CD4-positive, alpha-beta T cell (primary cell): ENCODE results near the gene CYB5A. TPM values are rescaled to one million over a fixed set of nuclear protein-coding genes. Genes with fewer than 3 reads are reported as not detected.

Experiments used
- ATAC-seq: fragments of 200-7000 bp; cut with Tn5 transposase; one replicate; pipeline ENCODE4 v1.10.0; 2022; ENCODE audit warnings: mild to moderate bottlenecking; ENCODE audit not compliant: poor library complexity
- CTCF ChIA-PET: fragments of 350-600 bp; sonication (Branson Sonifier 250); formaldehyde crosslinking; loops from one replicate; lab custom pipeline; 2021; ENCODE audit warnings: antibody characterized with exemption, inconsistent platforms; lab: Charles Lee
- POLR2A ChIA-PET: fragments of 350-600 bp; sonication (Branson Sonifier 250); formaldehyde crosslinking; loops from one replicate; lab custom pipeline; 2021; ENCODE audit warnings: antibody characterized with exemption, inconsistent platforms; lab: Charles Lee
- DNase-seq, 14 experiments: peaks; one replicate each; pipeline ENCODE4 v3.0.0-alpha.2; 2013 to 2020; ENCODE audit warnings: mixed read lengths in 2 of 14
- H3K27ac ChIP-seq, 2 donors: one replicate each; pipeline versions ENCODE4 v1.5.1 to v1.7.0; 2013; ENCODE audit warnings: low read length in 2 of 2, low read depth in 1 of 2, mild to moderate bottlenecking in 1 of 2
- H3K27me3 ChIP-seq, 2 experiments: 1 replicate in 1 of 2; 2 replicates in 1 of 2; pipeline versions ENCODE4 v1.6.1 to v1.7.0; 2013; ENCODE audit warnings: low read length in 2 of 2, control low read depth in 1 of 2, mild to moderate bottlenecking in 1 of 2, moderate library complexity in 1 of 2; ENCODE audit not compliant: insufficient read depth in 2 of 2, control insufficient read depth in 1 of 2
- H3K36me3 ChIP-seq: one replicate; pipeline ENCODE4 v1.6.1; 2013; ENCODE audit warnings: low read length, control low read depth; ENCODE audit not compliant: insufficient read depth
- H3K4me1 ChIP-seq: one replicate; pipeline ENCODE4 v1.6.1; 2013; ENCODE audit warnings: low read length, control low read depth; ENCODE audit not compliant: insufficient read depth
- H3K4me3 ChIP-seq: one replicate; pipeline ENCODE4 v1.5.1; 2013; ENCODE audit warnings: mild to moderate bottlenecking, low read length, moderate library complexity
- H3K9me3 ChIP-seq, 2 experiments: 1 replicate in 1 of 2; 2 replicates in 1 of 2; pipeline versions ENCODE4 v1.6.1 to v1.7.0; 2013; ENCODE audit warnings: low read length in 2 of 2, mild to moderate bottlenecking in 2 of 2, control low read depth in 1 of 2, moderate library complexity in 1 of 2; ENCODE audit not compliant: control insufficient read depth in 1 of 2, insufficient read depth in 1 of 2
- H3K27ac Mint-ChIP-seq: one replicate; pipeline ENCODE4 v1.8.0; 2020; ENCODE audit warnings: mixed read lengths
- H3K27me3 Mint-ChIP-seq: one replicate; pipeline ENCODE4 v1.8.0; 2021; ENCODE audit warnings: mixed read lengths
- H3K36me3 Mint-ChIP-seq: one replicate; pipeline ENCODE4 v1.8.0; 2021; ENCODE audit warnings: low read depth, mixed read lengths
- H3K4me1 Mint-ChIP-seq: one replicate; pipeline ENCODE4 v1.8.0; 2021; ENCODE audit warnings: low read depth, mixed read lengths
- H3K4me3 Mint-ChIP-seq: one replicate; pipeline ENCODE4 v1.8.0; 2020; ENCODE audit warnings: mild to moderate bottlenecking, mixed read lengths
- H3K9me3 Mint-ChIP-seq: one replicate; pipeline ENCODE4 v1.8.0; 2020; ENCODE audit warnings: mixed read lengths
- intact Hi-C, 2 experiments: fragments of 100-400 bp; cut with DNase I in 1 of 2; cut with micrococcal nuclease in 1 of 2; formaldehyde crosslinking; loops; one replicate each; pipeline versions ENCODE4 v1.15.1 to v1.9.0; 2023 to 2025; cut with DNase I, micrococcal nuclease
- total RNA-seq, 174 experiments: library from RNA in 2 of 174; stranded (reverse) in 2 of 174; gene quantifications; one replicate each; pipeline ENCODE4 v1.2.3 and lab custom pipeline; 2021 to 2026
- TF ChIP-seq, protein P1 (sequence below): fragments of 200-600 bp; IDR thresholded peaks from one replicate; pipeline ENCODE4 v1.8.0; 2022; ENCODE audit warnings: antibody characterized with exemption, mild to moderate bottlenecking

Gene CYB5A
- total RNA-seq, 2 experiments from 2014 or later, result 3.7 to 4.1 TPM

DNA sequence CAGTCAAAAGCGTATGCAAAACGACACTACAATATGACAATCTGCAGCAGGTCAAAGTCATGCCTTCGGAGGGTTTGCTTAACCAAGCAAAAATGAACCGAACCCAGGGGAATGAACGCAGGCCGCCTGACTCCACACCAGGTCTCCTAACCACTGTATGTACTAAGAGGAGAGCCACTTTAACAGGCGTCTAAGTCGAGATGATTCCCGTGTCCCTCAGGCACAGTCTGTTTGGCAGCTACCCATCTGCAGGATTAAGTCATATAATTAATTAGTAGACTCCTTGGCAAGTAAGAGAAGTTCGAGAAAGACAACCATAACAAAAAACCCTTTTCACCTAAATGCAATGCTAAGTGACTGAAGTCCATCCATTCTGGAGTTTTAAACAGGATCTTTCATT, 15.2 kb downstream of the CYB5A start:
- H3K9me3 Mint-ChIP-seq, result no peaks in the 10 kb centered on the region
- peaks cover 26% of the 10 kb centered on the region for H3K36me3 Mint-ChIP-seq
- H3K4me3 Mint-ChIP-seq, result no peak overlapping the region
- Histone ChIP-seq H3K9me3 (no peaks in the 10 kb centered on the region), H3K27ac (no peak overlapping the region), H3K4me3 (no peak overlapping the region), H3K4me1 (no peaks in the 10 kb centered on the region), H3K27me3 (no peaks in the 10 kb centered on the region), H3K36me3 (peaks cover 2% of the 10 kb centered on the region)
- TF ChIP-seq, protein P1, sequence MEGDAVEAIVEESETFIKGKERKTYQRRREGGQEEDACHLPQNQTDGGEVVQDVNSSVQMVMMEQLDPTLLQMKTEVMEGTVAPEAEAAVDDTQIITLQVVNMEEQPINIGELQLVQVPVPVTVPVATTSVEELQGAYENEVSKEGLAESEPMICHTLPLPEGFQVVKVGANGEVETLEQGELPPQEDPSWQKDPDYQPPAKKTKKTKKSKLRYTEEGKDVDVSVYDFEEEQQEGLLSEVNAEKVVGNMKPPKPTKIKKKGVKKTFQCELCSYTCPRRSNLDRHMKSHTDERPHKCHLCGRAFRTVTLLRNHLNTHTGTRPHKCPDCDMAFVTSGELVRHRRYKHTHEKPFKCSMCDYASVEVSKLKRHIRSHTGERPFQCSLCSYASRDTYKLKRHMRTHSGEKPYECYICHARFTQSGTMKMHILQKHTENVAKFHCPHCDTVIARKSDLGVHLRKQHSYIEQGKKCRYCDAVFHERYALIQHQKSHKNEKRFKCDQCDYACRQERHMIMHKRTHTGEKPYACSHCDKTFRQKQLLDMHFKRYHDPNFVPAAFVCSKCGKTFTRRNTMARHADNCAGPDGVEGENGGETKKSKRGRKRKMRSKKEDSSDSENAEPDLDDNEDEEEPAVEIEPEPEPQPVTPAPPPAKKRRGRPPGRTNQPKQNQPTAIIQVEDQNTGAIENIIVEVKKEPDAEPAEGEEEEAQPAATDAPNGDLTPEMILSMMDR, result no peak
- CTCF ChIA-PET, result no interaction called here
- H3K27ac Mint-ChIP-seq, result no peak overlapping the region
- intact Hi-C loops, result no loop called here
- POLR2A ChIA-PET, result no interaction called here
- ATAC-seq, result no peak
- H3K4me1 Mint-ChIP-seq, result peaks cover 4% of the 10 kb centered on the region
- no peaks in the 10 kb centered on the region for H3K27me3 Mint-ChIP-seq
- no peak for DNase-seq

DNA sequence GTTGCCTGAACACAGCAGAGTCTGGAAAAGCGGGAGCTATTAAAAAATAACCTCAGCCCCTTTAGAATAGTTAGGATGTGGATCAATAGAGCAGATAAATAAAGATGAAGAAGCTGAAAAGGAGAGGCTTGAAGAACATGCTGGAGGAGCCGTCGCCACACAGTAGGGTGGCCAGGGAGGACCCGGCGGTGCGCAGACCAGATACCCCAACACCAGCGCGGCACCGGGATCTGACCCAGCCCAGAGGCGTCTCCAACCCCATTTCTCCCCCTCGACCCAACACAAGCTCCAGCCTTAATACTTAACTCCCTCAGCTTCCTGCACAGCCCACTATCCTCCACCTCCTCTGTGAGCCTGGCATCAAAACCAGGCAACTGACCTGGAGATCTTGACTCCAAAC, 16.0 kb downstream of the CYB5A start:
- POLR2A ChIA-PET, result no interaction called here

DNA sequence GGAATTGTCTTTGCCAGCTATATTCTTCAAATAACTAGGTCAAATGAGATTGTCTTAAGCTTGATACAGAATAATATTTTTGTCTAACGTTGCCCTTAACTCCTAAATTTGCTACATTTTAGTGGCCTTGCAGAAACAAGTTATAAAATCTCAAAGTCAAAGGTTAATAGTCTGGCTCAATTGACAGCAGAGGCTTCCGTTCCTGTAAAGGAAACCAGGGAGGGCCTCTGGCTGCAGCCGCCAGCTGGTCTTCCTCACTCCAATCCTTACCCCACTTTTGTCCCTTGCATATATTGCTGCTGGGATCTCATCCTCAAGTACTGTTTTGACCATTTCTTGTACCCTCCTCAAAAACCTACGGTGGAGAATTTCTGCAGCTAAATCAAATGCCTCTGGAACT, 17.1 kb downstream of the CYB5A start:
- TF ChIP-seq, protein P1, result no peak
- Mint-ChIP-seq H3K36me3 (peaks cover 26% of the 10 kb centered on the region), H3K27me3 (no peaks in the 10 kb centered on the region), H3K4me1 (no peaks in the 10 kb centered on the region), H3K27ac (no peak overlapping the region), H3K9me3 (no peaks in the 10 kb centered on the region), H3K4me3 (no peak overlapping the region)
- ChIA-PET CTCF (no interaction called here), POLR2A (no interaction called here)
- H3K36me3 ChIP-seq, result peaks cover 2% of the 10 kb centered on the region
- intact Hi-C loops, result no loop called here
- H3K27ac ChIP-seq, result no peak overlapping the region
- H3K4me1 ChIP-seq, result no peaks in the 10 kb centered on the region
- ATAC-seq, result no peak
- no peak for DNase-seq
- H3K9me3 ChIP-seq, result no peaks in the 10 kb centered on the region
- no peaks in the 10 kb centered on the region for H3K27me3 ChIP-seq
- no peak overlapping the region for H3K4me3 ChIP-seq

More for the DNA sequence above, 16.0 kb downstream of the CYB5A start:
- no peak overlapping the region for H3K27ac ChIP-seq
- TF ChIP-seq, protein P1, result no peak
- no peaks in the 10 kb centered on the region for H3K4me1 ChIP-seq
- ATAC-seq, result no peak
- no peak overlapping the region for H3K4me3 ChIP-seq
- Mint-ChIP-seq H3K4me1 (no peaks in the 10 kb centered on the region), H3K4me3 (no peak overlapping the region), H3K27ac (no peak overlapping the region), H3K27me3 (no peaks in the 10 kb centered on the region), H3K36me3 (peaks cover 26% of the 10 kb centered on the region), H3K9me3 (no peaks in the 10 kb centered on the region)
- H3K27me3 ChIP-seq, result no peaks in the 10 kb centered on the region
- CTCF ChIA-PET, result no interaction called here
- intact Hi-C loops, result no loop called here
- peaks cover 2% of the 10 kb centered on the region for H3K36me3 ChIP-seq
- no peaks in the 10 kb centered on the region for H3K9me3 ChIP-seq
- DNase-seq, result no peak
